Calu3 (cell line): ENCODE results near the gene CHD9. TPM values are rescaled to one million over a fixed set of nuclear protein-coding genes. Genes with fewer than 3 reads are reported as not detected.

Experiments
- BruUV-seq: library from RNA; stranded (reverse); fragments of 400-500 nt; replicated peaks from 2 replicates; lab custom pipeline; 2021; lab: Mats Ljungman, UMichigan
- CTCF ChIA-PET: fragments of 300-600 bp; sonication (Branson Sonifier 250); formaldehyde crosslinking; loops from one replicate; lab custom pipeline; 2022; ENCODE audit warnings: antibody characterized with exemption; lab: Charles Lee
- DNase-seq: peaks from one replicate; pipeline ENCODE4 v3.0.0; 2022
- H3K27ac Mint-ChIP-seq: one replicate; pipeline ENCODE4 v1.8.0; 2022; ENCODE audit warnings: mixed read lengths; ENCODE audit not compliant: unreplicated experiment
- H3K27me3 Mint-ChIP-seq: one replicate; pipeline ENCODE4 v1.8.0; 2022; ENCODE audit warnings: mixed read lengths; ENCODE audit not compliant: unreplicated experiment
- H3K36me3 Mint-ChIP-seq: one replicate; pipeline ENCODE4 v1.8.0; 2022; ENCODE audit warnings: mild to moderate bottlenecking, moderate library complexity, mixed read lengths; ENCODE audit not compliant: insufficient read depth, unreplicated experiment
- H3K4me1 Mint-ChIP-seq: one replicate; pipeline ENCODE4 v1.8.0; 2022; ENCODE audit warnings: mild to moderate bottlenecking, low read depth, mixed read lengths; ENCODE audit not compliant: unreplicated experiment
- H3K4me3 Mint-ChIP-seq: one replicate; pipeline ENCODE4 v1.8.0; 2022; ENCODE audit warnings: mild to moderate bottlenecking, low read depth, moderate library complexity, mixed read lengths; ENCODE audit not compliant: unreplicated experiment
- H3K9me3 Mint-ChIP-seq: one replicate; pipeline ENCODE4 v1.8.0; 2022; ENCODE audit warnings: low read depth, mixed read lengths; ENCODE audit not compliant: unreplicated experiment
- intact Hi-C: fragments of 100-400 bp; cut with micrococcal nuclease; formaldehyde crosslinking; loops from one replicate; pipeline ENCODE4 v1.10.0; 2022; ENCODE audit not compliant: unreplicated experiment
- total RNA-seq: library from RNA; stranded (reverse); gene quantifications from 2 replicates; pipeline ENCODE4 v1.2.3, GENCODE V29; 2022
- TF ChIP-seq, protein P1 (sequence below): fragments of 200-600 bp; IDR thresholded peaks from one replicate; pipeline ENCODE4 v1.8.0; 2022; ENCODE audit warnings: antibody characterized with exemption; ENCODE audit not compliant: unreplicated experiment

CHD9 gene
- total RNA-seq, 1 experiment from 2014 or later, result 69.5 TPM

DNA sequence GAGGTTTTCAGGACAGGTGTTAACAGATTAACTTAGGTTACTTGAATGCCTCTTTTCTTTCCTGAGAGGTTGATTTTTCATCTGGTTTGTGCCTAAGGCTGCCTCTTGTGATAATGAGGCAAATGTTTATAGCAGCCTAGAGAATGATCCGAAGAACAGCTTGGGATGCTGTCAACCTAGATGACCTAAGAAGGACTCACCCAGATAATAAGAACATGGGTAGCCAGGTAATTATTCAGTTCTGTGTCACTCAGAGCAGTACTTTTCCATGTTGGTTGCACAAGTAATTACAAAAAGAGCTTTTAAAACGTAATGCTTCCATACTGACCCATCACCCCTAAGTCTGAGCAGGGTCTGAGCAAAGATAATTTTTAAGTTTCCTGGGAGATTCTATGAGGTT, 60.3 kb downstream of the CHD9 start:
- H3K4me3 Mint-ChIP-seq, result no peak overlapping the region
- BruUV-seq, result no TSS peak
- H3K36me3 Mint-ChIP-seq, result no peaks in the 10 kb centered on the region
- CTCF ChIA-PET, result interaction anchor here (0.6 kb wide), 2 partner anchors 155 to 444 kb away, joined by 4 to 7 read pairs; no protein-coding TSS in a partner anchor
- no peaks in the 10 kb centered on the region for H3K9me3 Mint-ChIP-seq
- intact Hi-C loops, result no loop called here
- TF ChIP-seq, protein P1, sequence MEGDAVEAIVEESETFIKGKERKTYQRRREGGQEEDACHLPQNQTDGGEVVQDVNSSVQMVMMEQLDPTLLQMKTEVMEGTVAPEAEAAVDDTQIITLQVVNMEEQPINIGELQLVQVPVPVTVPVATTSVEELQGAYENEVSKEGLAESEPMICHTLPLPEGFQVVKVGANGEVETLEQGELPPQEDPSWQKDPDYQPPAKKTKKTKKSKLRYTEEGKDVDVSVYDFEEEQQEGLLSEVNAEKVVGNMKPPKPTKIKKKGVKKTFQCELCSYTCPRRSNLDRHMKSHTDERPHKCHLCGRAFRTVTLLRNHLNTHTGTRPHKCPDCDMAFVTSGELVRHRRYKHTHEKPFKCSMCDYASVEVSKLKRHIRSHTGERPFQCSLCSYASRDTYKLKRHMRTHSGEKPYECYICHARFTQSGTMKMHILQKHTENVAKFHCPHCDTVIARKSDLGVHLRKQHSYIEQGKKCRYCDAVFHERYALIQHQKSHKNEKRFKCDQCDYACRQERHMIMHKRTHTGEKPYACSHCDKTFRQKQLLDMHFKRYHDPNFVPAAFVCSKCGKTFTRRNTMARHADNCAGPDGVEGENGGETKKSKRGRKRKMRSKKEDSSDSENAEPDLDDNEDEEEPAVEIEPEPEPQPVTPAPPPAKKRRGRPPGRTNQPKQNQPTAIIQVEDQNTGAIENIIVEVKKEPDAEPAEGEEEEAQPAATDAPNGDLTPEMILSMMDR, result no peak
- no peak overlapping the region for H3K27ac Mint-ChIP-seq
- H3K27me3 Mint-ChIP-seq, result no peaks in the 10 kb centered on the region
- DNase-seq, result no peak
- no peaks in the 10 kb centered on the region for H3K4me1 Mint-ChIP-seq

DNA sequence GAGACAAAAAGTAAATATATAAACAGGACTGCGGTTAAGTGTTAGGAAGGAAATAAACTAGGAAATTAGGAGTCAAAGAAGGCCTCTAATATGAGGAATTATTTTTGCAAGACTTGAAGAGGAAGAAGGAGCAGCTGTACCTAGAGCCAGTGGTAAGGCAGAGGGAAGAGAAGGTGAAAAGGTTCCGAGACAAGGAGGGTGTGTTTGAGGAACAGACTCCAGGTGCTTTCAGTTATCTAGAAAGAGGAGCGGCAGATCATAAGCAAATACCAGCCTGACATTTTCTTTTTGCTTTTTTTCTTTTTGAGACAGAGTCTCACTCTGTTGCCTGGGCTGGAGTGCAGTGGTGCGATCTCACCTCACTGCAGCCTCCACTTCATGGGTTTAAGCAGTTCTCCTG, 61.0 kb downstream of the CHD9 start:
- intact Hi-C loops, result no loop called here
- CTCF ChIA-PET, result interaction anchor here (0.6 kb wide), 2 partner anchors 154 to 443 kb away, joined by 4 to 7 read pairs; no protein-coding TSS in a partner anchor
- Mint-ChIP-seq H3K9me3 (no peaks in the 10 kb centered on the region), H3K27ac (no peak overlapping the region), H3K4me3 (no peak overlapping the region), H3K4me1 (no peaks in the 10 kb centered on the region), H3K36me3 (no peaks in the 10 kb centered on the region), H3K27me3 (no peaks in the 10 kb centered on the region)
- no peak for DNase-seq
- no TSS peak for BruUV-seq
- TF ChIP-seq, protein P1, result no peak

DNA sequence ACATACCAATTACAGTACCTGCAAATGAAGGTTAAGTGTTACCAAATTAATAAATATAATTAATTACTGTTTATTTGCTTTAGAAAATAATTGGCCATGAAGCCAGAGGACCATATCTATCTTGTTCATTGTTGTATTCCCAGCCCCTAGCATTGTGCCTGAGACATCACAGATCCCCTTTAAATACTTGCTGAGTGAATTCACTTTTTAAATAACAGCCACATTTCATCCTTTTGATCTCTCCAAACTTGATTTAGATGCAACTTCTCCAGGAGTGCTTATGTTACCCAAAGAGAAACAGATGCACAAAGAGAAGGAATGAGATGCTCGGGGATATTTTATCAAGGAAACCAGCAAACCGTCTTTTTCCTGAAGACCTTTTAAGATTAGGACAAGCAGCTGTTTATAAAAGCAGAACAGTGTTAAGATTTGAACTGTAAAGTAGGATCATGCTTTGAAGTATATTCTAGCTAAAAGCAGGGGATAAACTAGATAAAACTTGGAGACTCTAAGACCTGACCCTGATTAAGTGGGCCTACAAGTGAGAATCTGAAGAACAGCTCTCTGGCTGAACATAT, 66.3 kb downstream of the CHD9 start:
- no peak overlapping the region for H3K4me3 Mint-ChIP-seq
- intact Hi-C loops, result no loop called here
- TF ChIP-seq, protein P1, result no peak
- H3K27me3 Mint-ChIP-seq, result no peaks in the 10 kb centered on the region
- no peaks in the 10 kb centered on the region for H3K36me3 Mint-ChIP-seq
- no peaks in the 10 kb centered on the region for H3K4me1 Mint-ChIP-seq
- CTCF ChIA-PET, result interaction anchor here (0.6 kb wide), 1 partner anchor 297 kb away, joined by 3 read pairs; no protein-coding TSS in a partner anchor
- peaks cover 3% of the 10 kb centered on the region for H3K9me3 Mint-ChIP-seq
- no peak for DNase-seq
- H3K27ac Mint-ChIP-seq, result no peak overlapping the region
- BruUV-seq, result no TSS peak

DNA sequence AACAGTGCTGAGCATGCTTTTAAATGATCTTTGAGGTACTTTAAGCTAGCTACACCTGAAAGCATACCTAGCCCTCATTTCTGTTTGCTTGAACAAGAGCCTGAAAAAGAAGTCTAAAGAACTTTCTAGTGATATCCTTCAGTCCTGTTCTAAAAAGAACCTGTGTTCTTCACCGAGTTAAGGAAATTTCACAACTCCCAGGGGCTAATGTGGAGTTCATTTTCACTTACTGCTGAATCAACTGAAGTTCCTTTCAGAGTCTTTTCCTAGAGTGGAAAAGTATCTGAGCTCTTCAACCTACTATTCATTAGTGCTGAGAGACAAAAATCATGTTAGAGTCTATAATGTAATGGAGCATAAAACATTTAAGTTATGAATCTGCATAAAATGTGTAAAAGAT, 66.9 kb downstream of the CHD9 start:
- H3K27me3 Mint-ChIP-seq, result no peaks in the 10 kb centered on the region
- CTCF ChIA-PET, result interaction anchor here (0.6 kb wide), 1 partner anchor 297 kb away, joined by 3 read pairs; no protein-coding TSS in a partner anchor
- no peak for DNase-seq
- no peak overlapping the region for H3K27ac Mint-ChIP-seq
- no TSS peak for BruUV-seq
- H3K9me3 Mint-ChIP-seq, result peaks cover 3% of the 10 kb centered on the region
- intact Hi-C loops, result no loop called here
- TF ChIP-seq, protein P1, result no peak
- no peak overlapping the region for H3K4me3 Mint-ChIP-seq
- no peaks in the 10 kb centered on the region for H3K36me3 Mint-ChIP-seq
- no peaks in the 10 kb centered on the region for H3K4me1 Mint-ChIP-seq
